AG04449 (cell line): ENCODE measurements around the gene STT3A.

Experiments
- CTCF ChIA-PET: fragments of 350-600 bp; formaldehyde crosslinking; extraction: SDS; loops from one replicate; lab custom pipeline; 2021; ENCODE audit warnings: antibody characterized with exemption; lab: Yijun Ruan, JAX
- POLR2A ChIA-PET: fragments of 400-600, 350-600 bp; formaldehyde crosslinking; extraction: SDS; loops from one replicate; lab custom pipeline; 2020; ENCODE audit warnings: antibody characterized with exemption, inconsistent platforms; lab: Yijun Ruan, JAX
- DNase-seq: peaks from one replicate; pipeline ENCODE4 v3.0.0-alpha.2; 2010; ENCODE audit warnings: low read depth, low spot score
- H3K4me3 ChIP-seq: 2 replicates; pipeline ENCODE4 v1.5.1; 2011; ENCODE audit warnings: low read depth, mild to moderate bottlenecking, control low read depth, low read length
- CTCF ChIP-seq: IDR thresholded peaks from one replicate; pipeline ENCODE4 v1.5.1; 2011; ENCODE audit warnings: mild to moderate bottlenecking, moderate library complexity, low read length, control low read depth, inconsistent platforms; ENCODE audit not compliant: insufficient read depth; ENCODE audit errors: missing control alignments

STT3A gene

GRCh38 chr11:125618383-125618782 is 25.7 kb downstream of the STT3A start:
- TF ChIP-seq CTCF: no peak
- CTCF ChIA-PET: no interaction called here
- DNase-seq: no peak
- no peak overlapping the region for H3K4me3 ChIP-seq
- POLR2A ChIA-PET: no interaction called here

DNA sequence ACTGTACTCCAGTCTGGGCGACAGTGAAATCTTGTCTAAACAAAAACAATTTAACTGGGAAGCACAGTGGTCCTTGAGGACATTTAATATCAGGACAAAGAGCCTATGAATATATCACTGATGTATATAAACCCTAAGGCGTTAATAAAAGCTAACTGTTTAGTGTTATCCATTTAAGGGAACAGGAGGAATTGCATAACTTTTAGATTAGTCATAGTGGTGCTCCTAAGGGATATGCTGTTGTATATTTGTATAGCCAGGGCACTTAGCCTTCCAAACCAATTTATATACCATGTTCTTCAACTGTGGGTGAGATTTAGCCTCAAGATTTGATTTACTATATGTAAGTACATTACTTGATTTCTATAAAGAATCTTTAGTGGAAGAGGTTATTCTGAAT is 29.3 kb downstream of the STT3A start:
- no peak for TF ChIP-seq CTCF
- DNase-seq: no peak
- POLR2A ChIA-PET: interaction anchor here (1.1 kb wide), 1 partner anchor 11 kb away, joined by 4 read pairs; no protein-coding TSS in a partner anchor
- no peak overlapping the region for H3K4me3 ChIP-seq
- CTCF ChIA-PET: interaction anchor here (0.6 to 1.2 kb wide), 4 partner anchors 29 to 253 kb away, joined by 3 to 4 read pairs (median 4); partner anchors contain the start of gene EI24

- no peak for DNase-seq
These were observed 30.4 kb downstream of the STT3A start for GRCh38 chr11:125623064-125623463.

DNA sequence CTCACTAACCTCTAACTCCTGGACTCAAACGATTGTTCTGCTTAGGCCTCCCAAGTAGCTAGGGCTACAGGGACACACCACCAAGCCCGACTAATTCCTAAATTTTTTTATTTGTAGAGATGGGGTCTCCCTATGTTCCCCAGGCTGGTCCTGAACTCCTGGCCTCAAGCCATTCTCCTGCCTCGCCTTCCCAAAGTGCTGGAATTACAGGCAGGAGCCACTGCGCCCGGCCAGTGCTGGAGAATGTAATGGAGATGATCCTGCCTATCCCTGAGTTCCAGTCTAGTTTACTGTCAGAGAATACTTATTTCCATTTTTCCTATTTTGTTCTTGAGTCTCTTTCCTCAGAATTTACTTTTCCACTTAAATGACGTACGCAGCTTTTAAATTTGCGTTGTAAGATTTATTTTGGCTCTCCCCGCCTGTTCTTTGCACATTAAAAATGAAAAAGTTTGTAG is 32.1 kb downstream of the STT3A start, which contains the start of gene CHEK1:
Gene CHEK1, plus strand, starts transcription at position 408 of the 458 bp plus-strand sequence. CDS start 1,606 bp downstream, outside the sequence.
- no peak for TF ChIP-seq CTCF
- ChIA-PET CTCF (interaction anchor here (1.5 kb wide), 1 partner anchor 8 kb away, joined by 3 read pairs; no protein-coding TSS in a partner anchor), POLR2A (interaction anchor here (1.3 to 1.4 kb wide), 2 partner anchors 26 to 32 kb away, joined by 4 read pairs; partner anchors contain the start of gene STT3A)
- DNase-seq: no peak
- peak within 1 kb of the TSS; percentile 73 for H3K4me3 ChIP-seq

More at GRCh38 chr11:125623064-125623463, 30.4 kb downstream of the STT3A start:
- CTCF ChIA-PET: interaction anchor here (1.1 kb wide), 1 partner anchor 757 kb away, joined by 3 read pairs; the partner anchor contains the start of gene ROBO3
- TF ChIP-seq CTCF: no peak
- POLR2A ChIA-PET: interaction anchor here (0.7 kb wide), 1 partner anchor 53 kb away, joined by 3 read pairs; no protein-coding TSS in a partner anchor
- H3K4me3 ChIP-seq: no peak overlapping the region

- TF ChIP-seq CTCF: no peak
- DNase-seq: no peak
- ChIA-PET POLR2A (interaction anchor here (1.3 to 1.5 kb wide), 2 partner anchors 26 to 55 kb away, joined by 4 to 6 read pairs; partner anchors contain the start of gene EI24), CTCF (interaction anchor here (1.1 to 1.5 kb wide), 2 partner anchors 8 to 55 kb away, joined by 3 read pairs; no protein-coding TSS in a partner anchor)
- peak overlapping the region; percentile 73 for H3K4me3 ChIP-seq
These were observed 32.6 kb downstream of the STT3A start for GRCh38 chr11:125625225-125625629.

DNA sequence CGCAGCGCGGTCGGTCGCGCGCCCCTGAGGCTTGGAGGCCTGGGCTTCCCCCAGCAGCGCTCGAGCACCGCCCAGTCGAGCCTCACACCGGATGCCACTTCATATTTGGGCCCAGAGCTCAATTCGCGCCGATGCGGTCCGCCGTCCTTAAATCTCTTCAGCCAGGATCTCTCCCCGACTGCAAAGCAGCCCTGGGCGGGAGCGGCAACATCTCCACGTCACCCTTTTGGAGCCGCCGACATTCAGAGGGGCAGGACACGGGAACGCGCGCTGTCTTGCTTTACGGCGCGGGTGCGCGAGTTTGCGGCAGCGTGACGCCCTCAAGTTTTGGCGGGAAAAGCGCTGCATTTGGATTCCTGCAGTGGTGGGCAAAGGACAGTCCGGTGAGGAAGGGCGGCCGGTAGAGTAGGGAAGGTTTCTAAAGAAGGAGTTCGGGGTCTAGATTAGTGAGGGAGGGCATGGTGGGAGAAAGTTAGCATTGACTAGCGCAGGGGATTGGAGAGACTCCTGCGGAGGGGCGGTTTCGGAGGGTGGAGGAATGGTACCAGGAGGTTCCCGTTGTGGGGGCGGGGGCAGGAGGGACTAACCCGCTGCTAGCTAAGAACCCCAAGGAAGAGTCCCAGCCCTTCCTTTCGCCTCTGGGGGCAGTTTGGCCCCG is 33.1 kb downstream of the STT3A start:
- DNase-seq: no peak
- peak overlapping the region; percentile 73 for H3K4me3 ChIP-seq
- CTCF ChIA-PET: interaction anchor here (1.1 to 1.5 kb wide), 3 partner anchors 9 to 56 kb away, joined by 3 to 8 read pairs (median 3); no protein-coding TSS in a partner anchor
- POLR2A ChIA-PET: interaction anchor here (1.3 to 1.5 kb wide), 2 partner anchors 27 to 56 kb away, joined by 4 to 6 read pairs; partner anchors contain the start of gene EI24
- TF ChIP-seq CTCF: no peak
